GM23248 (cell line): Measurements from ENCODE around the gene PEX5L. TPM values are rescaled to one million over a fixed set of nuclear protein-coding genes. Genes with fewer than 3 reads are reported as not detected.

Experiments used
- DNase-seq: peaks from one replicate; pipeline ENCODE4 v3.0.0-alpha.2; 2015
- H2AFZ ChIP-seq: fragments of 200-600 bp; sonication (generic); 2 replicates; pipeline ENCODE4 v1.6.1; 2016; ENCODE audit warnings: antibody characterized with exemption
- H3F3A ChIP-seq: fragments of 200-600 bp; sonication (generic); 2 replicates; pipeline ENCODE4 v1.6.1; 2016; ENCODE audit warnings: mild to moderate bottlenecking, antibody characterized with exemption, mixed run types; ENCODE audit not compliant: insufficient read depth
- H3K27ac ChIP-seq: fragments of 200-600 bp; sonication (generic); 2 replicates; pipeline ENCODE4 v1.5.1; 2016; ENCODE audit warnings: mild to moderate bottlenecking
- H3K27me3 ChIP-seq: fragments of 200-600 bp; sonication (generic); replicated peaks from 2 replicates; pipeline ENCODE4 v1.6.1; 2016; ENCODE audit warnings: mild to moderate bottlenecking; ENCODE audit not compliant: insufficient read depth
- H3K36me3 ChIP-seq: fragments of 200-600 bp; sonication (generic); 2 replicates; pipeline ENCODE4 v1.6.1; 2016; ENCODE audit warnings: low read depth, mild to moderate bottlenecking
- H3K4me1 ChIP-seq: fragments of 200-600 bp; sonication (generic); 2 replicates; pipeline ENCODE4 v1.6.1; 2016; ENCODE audit warnings: mild to moderate bottlenecking; ENCODE audit not compliant: insufficient read depth
- H3K4me2 ChIP-seq: fragments of 200-600 bp; sonication (generic); one replicate; pipeline ENCODE4 v1.6.1; 2016; ENCODE audit warnings: mild to moderate bottlenecking; ENCODE audit not compliant: unreplicated experiment
- H3K4me3 ChIP-seq: fragments of 200-600 bp; sonication (generic); 2 replicates; pipeline ENCODE4 v1.5.1; 2016; ENCODE audit warnings: mild to moderate bottlenecking
- H3K79me2 ChIP-seq: fragments of 200-600 bp; sonication (generic); 2 replicates; pipeline ENCODE4 v1.6.1; 2016; ENCODE audit warnings: mild to moderate bottlenecking; ENCODE audit not compliant: insufficient read depth
- H3K9ac ChIP-seq: fragments of 200-600 bp; sonication (generic); 2 replicates; pipeline ENCODE4 v1.6.1; 2016; ENCODE audit warnings: mild to moderate bottlenecking
- H3K9me2 ChIP-seq: fragments of 200-600 bp; sonication (generic); 2 replicates; pipeline ENCODE4 v1.6.1; 2016; ENCODE audit warnings: mixed run types, mild to moderate bottlenecking, moderate library complexity; ENCODE audit not compliant: insufficient read depth
- H3K9me3 ChIP-seq: fragments of 200-600 bp; sonication (generic); one replicate; pipeline ENCODE4 v1.6.1; 2017; ENCODE audit warnings: low read depth
- H4K20me1 ChIP-seq: fragments of 200-600 bp; sonication (generic); 2 replicates; pipeline ENCODE4 v1.6.0; 2016; ENCODE audit not compliant: insufficient read depth
- EZH2 ChIP-seq: fragments of 200-600 bp; sonication (generic); IDR thresholded peaks from 2 replicates; pipeline ENCODE4 v1.6.1; 2018; ENCODE audit warnings: antibody characterized with exemption, mild to moderate bottlenecking; ENCODE audit not compliant: insufficient read depth, poor library complexity, severe bottlenecking
- EZH2phosphoT487 ChIP-seq: fragments of 200-600 bp; sonication (generic); IDR thresholded peaks from 2 replicates; pipeline ENCODE4 v1.6.1; 2018; ENCODE audit warnings: antibody characterized with exemption, moderate library complexity, mild to moderate bottlenecking, low read depth; ENCODE audit not compliant: insufficient read depth
- WGBS, 2 experiments: methylation state at CpG; one replicate each; pipeline ENCODE4 v1.1.6; 2015 to 2017; ENCODE audit warnings: low lambda C conversion rate in 2 of 2, low coverage in 1 of 2; ENCODE audit errors: missing lambda C conversion rate in 2 of 2; 5-methylcytosine and 5-hydroxymethylcytosine counted together
- in situ Hi-C: fragments of 300-500 bp; cut with MboI; formaldehyde crosslinking; loops from 2 replicates; pipeline ENCODE4 v1.15.0; 2020
- polyA plus RNA-seq: library from polyadenylated mRNA; unstranded; fragments of >200 nt; fragmentation: Nextera tagmentation; extraction: Ambion mirVana; gene quantifications from 2 replicates; pipeline ENCODE4 v1.2.1, GENCODE V29; 2016
- total RNA-seq: library from RNA; depleted of rRNA; stranded (reverse); fragments of >200 nt; shearing (Covaris generic); gene quantifications from 2 replicates; pipeline ENCODE4 v1.2.3, GENCODE V29; 2014

The PEX5L gene
- total and polyA plus RNA-seq, 2 experiments from 2014 or later, result 0.03 TPM; not detected in 1

DNA sequence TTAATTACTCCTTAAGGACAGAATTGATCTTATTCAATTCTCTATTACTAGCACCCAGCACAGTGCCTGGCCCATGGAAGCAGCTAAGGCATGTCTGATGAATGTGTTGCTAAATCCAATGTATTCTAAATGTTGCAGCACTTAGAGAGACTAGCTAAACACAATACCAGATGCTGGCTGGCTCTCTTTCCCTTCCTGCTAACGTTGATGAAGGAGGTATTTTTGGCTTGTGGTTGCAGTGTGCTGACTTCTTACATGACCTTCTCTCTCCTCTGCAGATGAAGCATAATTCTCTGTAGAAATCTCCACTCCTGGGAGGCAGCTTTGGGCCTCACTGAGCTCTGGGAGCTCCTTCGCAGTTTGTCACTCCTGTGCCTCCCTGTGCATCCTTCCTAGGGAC, 183.6 kb downstream of the PEX5L start:
- Histone ChIP-seq H3K4me1 (peaks cover 4% of the 10 kb centered on the region; the same call in 1 of the 2 replicates), H3K36me3 (no peaks in the 10 kb centered on the region), H3K79me2 (no peaks in the 10 kb centered on the region), H3K9ac (no peak overlapping the region), H3K9me2 (no peaks in the 10 kb centered on the region), H4K20me1 (no peaks in the 10 kb centered on the region), H3K27me3 (no peaks in the 10 kb centered on the region), H3K9me3 (no peaks in the 10 kb centered on the region), H3F3A (no peaks in the 10 kb centered on the region), H3K4me2 (no peak overlapping the region), H3K4me3 (no peak overlapping the region), H2AFZ (no peak overlapping the region), H3K27ac (no peak overlapping the region)
- peak; percentile 44 for DNase-seq
- 21 to 28% methylated on average over 2 of the region's 2 CpGs for WGBS, 2 experiments
- in situ Hi-C loops, result no loop called here
- TF ChIP-seq EZH2phosphoT487 (no peak), EZH2 (no peak)

DNA sequence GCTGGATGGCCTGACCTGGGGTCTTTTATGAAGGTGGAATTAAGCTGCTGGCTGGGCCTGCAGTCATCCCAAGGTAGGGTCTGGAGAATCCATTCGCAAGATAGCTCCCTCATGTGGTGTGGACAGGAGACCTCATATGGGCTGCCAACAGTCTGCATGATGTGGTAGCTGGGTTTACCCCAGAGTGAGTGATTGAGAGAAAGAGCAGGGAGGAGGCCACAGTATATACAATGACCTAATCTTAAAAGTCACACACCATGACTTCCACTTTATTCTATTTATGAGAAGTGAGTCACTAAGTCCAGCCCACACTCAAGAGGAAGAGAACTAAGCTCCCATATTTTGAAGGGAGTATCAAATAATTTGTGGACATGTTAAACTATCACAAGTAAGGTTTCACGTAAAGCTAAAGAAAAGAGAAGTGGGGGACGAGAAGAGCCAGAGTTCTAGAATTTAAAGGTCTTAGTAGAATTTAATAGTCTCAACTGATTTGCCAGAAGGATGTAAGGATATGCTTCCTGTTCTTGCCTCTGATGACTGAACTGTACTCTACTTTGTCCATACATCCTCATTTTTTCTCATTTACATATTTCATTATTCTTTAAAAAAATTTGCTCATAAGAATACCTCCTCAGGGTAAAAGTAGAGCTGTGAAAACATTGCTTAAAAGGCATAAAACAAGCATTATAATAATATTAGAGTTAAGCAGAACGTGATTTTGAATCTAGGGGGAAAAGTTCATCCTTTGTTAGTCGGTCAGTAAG, 184.4 kb downstream of the PEX5L start:
- Histone ChIP-seq H3K4me2 (no peak overlapping the region), H3K9ac (no peak overlapping the region), H3K4me1 (peaks cover 4% of the 10 kb centered on the region; the same call in 1 of the 2 replicates), H3K9me2 (no peaks in the 10 kb centered on the region), H4K20me1 (no peaks in the 10 kb centered on the region), H3F3A (no peaks in the 10 kb centered on the region), H3K79me2 (no peaks in the 10 kb centered on the region), H3K27me3 (no peaks in the 10 kb centered on the region), H2AFZ (peak overlapping the region; percentile 17; the same call in 1 of the 2 replicates), H3K4me3 (no peak overlapping the region), H3K27ac (no peak overlapping the region), H3K9me3 (no peaks in the 10 kb centered on the region), H3K36me3 (no peaks in the 10 kb centered on the region)
- no peak for TF ChIP-seq EZH2phosphoT487
- TF ChIP-seq EZH2, result no peak
- in situ Hi-C loops, result no loop called here
- 37 to 45% methylated on average over 5 of the region's 5 CpGs for WGBS, 2 experiments
- DNase-seq, result peak; percentile 58

DNA sequence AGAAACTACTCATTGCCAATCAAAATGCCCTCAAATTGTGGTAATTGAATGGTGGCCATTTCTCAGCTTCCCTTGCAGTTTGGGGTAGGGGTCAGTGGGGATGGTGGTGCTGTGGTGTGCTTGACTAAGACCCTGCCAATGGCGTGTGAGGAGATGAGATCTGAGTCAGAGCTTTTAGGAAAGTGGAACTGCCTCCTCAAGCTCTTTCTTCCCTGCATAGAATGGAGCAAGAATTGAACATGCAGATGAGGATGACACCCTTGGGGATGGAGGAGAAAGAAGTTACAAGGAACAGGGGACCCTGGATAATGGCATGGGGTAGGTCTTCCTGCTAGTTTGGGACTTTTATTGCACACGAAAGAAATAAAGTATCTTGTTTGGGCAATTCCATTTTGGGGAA, 188.0 kb downstream of the PEX5L start:
- TF ChIP-seq EZH2phosphoT487 (no peak), EZH2 (no peak)
- Histone ChIP-seq H3K27ac (no peak overlapping the region), H3F3A (no peaks in the 10 kb centered on the region), H3K4me1 (peaks cover 4% of the 10 kb centered on the region; the same call in 1 of the 2 replicates), H3K36me3 (no peaks in the 10 kb centered on the region), H3K4me3 (no peak overlapping the region), H3K27me3 (0 out of 2 replicates have a peak, but pooled peaks cover 2% of the 10 kb centered on the region), H4K20me1 (no peaks in the 10 kb centered on the region), H3K9me3 (no peaks in the 10 kb centered on the region), H2AFZ (no peak overlapping the region), H3K9ac (no peak overlapping the region), H3K9me2 (no peaks in the 10 kb centered on the region), H3K79me2 (no peaks in the 10 kb centered on the region), H3K4me2 (no peak overlapping the region)
- DNase-seq, result no peak
- in situ Hi-C loops, result no loop called here
- 22 to 25% methylated on average over 2 of the region's 2 CpGs for WGBS, 2 experiments

DNA sequence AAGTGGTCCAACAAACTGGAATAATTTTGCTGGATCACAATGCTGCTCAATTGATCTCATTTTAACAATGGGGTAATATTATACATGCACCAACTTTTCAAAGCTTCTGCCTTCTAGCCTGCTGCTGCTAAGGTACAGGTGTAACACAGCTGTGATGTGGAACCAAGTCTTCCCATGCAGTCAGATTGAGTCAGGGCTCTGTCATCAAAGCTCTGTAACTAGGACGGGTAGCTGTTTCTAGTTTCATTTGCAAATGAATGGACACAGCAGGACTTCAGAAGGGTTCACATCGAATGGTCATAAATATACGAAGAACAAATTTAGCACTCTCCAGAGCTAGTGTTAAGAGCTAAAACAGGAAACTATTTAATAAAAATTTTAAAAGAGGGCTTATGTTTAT, 194.7 kb downstream of the PEX5L start:
- H3K36me3 ChIP-seq, result no peaks in the 10 kb centered on the region
- 0 out of 2 replicates have a peak, but pooled peaks cover 2% of the 10 kb centered on the region for H3K27me3 ChIP-seq
- no peak overlapping the region for H3K27ac ChIP-seq
- no peaks in the 10 kb centered on the region for H3K9me3 ChIP-seq
- TF ChIP-seq EZH2phosphoT487 (no peak), EZH2 (no peak)
- no peaks in the 10 kb centered on the region for H3K4me1 ChIP-seq
- no peak overlapping the region for H2AFZ ChIP-seq
- H3K79me2 ChIP-seq, result no peaks in the 10 kb centered on the region
- H3K9me2 ChIP-seq, result no peaks in the 10 kb centered on the region
- no peak overlapping the region for H3K4me2 ChIP-seq
- WGBS, 2 experiments, result 6 to 11% methylated on average over 3 of the region's 3 CpGs
- H3K4me3 ChIP-seq, result no peak overlapping the region
- no peaks in the 10 kb centered on the region for H4K20me1 ChIP-seq
- H3K9ac ChIP-seq, result no peak overlapping the region
- in situ Hi-C loops, result no loop called here
- no peak for DNase-seq
- H3F3A ChIP-seq, result no peaks in the 10 kb centered on the region
